ENCODE measurements around the gene DECR2.

DECR2 gene

DNA sequence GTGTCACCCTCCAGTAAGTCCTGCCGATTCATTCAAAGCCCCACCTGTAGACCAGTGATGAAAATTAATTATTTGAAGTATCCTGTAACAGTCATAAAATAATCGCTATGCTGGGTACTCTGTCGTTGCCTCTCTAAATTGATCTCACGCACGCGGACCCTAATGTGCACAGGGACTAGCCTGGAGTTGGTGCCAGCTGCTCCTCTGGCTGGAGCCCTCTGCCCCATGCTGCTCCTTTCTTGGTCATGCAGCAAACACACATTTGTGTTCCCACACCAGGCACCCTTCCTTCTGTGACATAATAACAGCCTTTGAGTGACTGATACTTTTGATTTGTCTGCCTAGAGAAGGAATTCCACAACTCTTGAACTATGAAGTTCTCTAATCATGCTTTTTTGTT, 39.8 kb downstream of the DECR2 start:
- H3K4me3 ChIP-seq: no peak overlapping the region
- DNase-seq (ENCODE audit: low spot score in 2 of 2): no peak
- H3K9me3 ChIP-seq: no peaks in the 10 kb centered on the region
- peaks cover 7% of the 10 kb centered on the region for H3K4me1 ChIP-seq
- H3K36me3 ChIP-seq (replicated peaks): no peaks in the 10 kb centered on the region
- H3K27me3 ChIP-seq (ENCODE audit: low read depth): no peaks in the 10 kb centered on the region
- in situ Hi-C loops (cut with MboI; ENCODE audit: low sequenced_read_pairs): no loop called here

DNA sequence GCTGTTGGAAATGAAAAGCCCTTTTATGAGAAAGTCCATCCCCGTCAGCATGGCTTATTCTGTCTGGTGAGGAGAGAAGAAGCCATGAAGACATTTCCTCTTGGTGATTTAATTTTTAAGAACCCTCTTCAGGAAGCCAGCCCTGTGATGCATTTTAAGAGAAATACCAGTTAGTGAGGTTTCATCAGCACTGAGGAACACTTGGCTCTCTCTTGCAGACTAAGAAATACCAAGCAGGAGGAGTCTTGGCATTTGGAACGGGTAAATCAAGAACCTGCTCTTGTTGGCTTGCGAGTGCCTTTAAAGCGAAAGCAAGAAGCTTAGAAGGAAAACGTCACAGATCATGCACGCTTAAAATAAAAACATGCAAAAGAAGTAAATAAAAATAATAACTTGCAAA, 41.3 kb downstream of the DECR2 start:
- H3K36me3 ChIP-seq (replicated peaks): no peaks in the 10 kb centered on the region
- in situ Hi-C loops (cut with MboI; ENCODE audit: low sequenced_read_pairs): no loop called here

DNA sequence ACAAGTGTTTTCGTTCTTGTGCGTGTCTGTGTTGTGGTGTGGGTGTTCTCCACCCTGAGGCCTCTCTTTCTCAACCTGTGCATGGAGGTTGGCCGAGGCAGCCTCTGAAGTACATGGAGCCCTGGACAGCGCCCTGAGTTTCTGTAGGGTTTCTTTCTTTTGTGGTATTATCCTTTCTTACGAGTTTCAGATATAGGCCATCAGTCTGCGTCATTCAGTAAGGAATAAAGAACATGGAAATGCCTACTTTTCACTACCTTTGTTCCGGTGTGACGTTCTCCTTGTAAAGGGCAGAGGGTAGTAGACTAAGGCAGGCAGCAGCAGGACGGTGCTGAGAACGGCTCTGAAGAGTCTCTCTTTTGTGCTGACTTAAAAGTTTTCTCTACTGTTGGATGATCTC, 42.3 kb downstream of the DECR2 start:
- H3K36me3 ChIP-seq (replicated peaks): no peaks in the 10 kb centered on the region
- in situ Hi-C loops (cut with MboI; ENCODE audit: low sequenced_read_pairs): no loop called here
- no peaks in the 10 kb centered on the region for H3K9me3 ChIP-seq

More for the DNA sequence above, 41.3 kb downstream of the DECR2 start:
- DNase-seq (ENCODE audit: low spot score in 2 of 2): no peak
- Histone ChIP-seq H3K9me3 (no peaks in the 10 kb centered on the region), H3K4me3 (no peak overlapping the region), H3K4me1 (peaks cover 7% of the 10 kb centered on the region), H3K27me3 (ENCODE audit: low read depth) (no peaks in the 10 kb centered on the region)

DNA sequence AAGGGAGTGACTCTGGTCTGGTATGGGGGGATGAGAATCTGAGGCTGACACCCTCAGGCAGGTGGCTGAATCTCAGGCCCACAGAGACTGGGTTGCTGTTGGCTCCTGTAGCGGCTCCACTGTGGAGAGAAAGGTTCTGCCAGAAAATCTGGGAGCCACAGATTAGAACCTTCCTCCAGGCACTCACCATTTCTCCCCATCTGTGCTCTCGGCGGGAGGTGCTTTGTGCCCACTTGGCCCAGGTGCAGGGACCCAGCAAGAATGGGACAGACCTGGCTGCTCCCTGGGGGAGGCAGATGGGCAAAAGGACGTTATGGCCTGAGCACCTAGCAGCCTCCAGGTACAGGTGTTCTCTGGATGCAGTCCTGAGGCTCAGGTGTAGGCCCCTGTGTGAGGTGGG, 43.9 kb downstream of the DECR2 start:
- no peaks in the 10 kb centered on the region for H3K27me3 ChIP-seq (ENCODE audit: low read depth)
- peaks cover 10% of the 10 kb centered on the region for H3K4me1 ChIP-seq
- H3K36me3 ChIP-seq (replicated peaks): no peaks in the 10 kb centered on the region
- in situ Hi-C loops (cut with MboI; ENCODE audit: low sequenced_read_pairs): no loop called here
- no peaks in the 10 kb centered on the region for H3K9me3 ChIP-seq
- DNase-seq (ENCODE audit: low spot score in 2 of 2): no peak
- H3K4me3 ChIP-seq: no peak overlapping the region

More for the DNA sequence above, 42.3 kb downstream of the DECR2 start:
- H3K4me3 ChIP-seq: no peak overlapping the region
- no peaks in the 10 kb centered on the region for H3K27me3 ChIP-seq (ENCODE audit: low read depth)
- H3K4me1 ChIP-seq: peaks cover 7% of the 10 kb centered on the region
- DNase-seq (ENCODE audit: low spot score in 2 of 2): no peak

DNA sequence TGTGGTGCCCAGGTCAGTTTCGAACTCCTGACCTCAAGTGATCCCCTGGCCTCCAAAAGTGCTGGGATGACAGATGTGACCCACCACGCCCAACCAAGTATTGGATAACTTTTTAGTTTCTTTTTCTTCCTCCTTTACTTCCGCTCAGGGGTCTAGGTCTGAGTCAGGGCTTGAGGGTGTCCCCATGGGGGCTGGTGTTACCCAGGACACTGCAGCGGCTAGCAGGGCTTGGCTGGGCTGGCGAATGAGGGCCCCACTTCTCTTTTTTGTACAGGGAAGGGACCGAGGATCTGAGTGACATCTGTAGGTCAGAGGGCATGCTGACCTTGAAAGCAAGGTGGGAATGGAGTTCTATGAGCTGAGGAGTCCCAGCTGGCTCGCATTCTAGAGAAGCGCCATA, 48.7 kb downstream of the DECR2 start:
- DNase-seq (ENCODE audit: low spot score in 2 of 2): no peak
- Histone ChIP-seq H3K9me3 (no peaks in the 10 kb centered on the region), H3K36me3 (replicated peaks) (no peaks in the 10 kb centered on the region), H3K4me1 (peaks cover 3% of the 10 kb centered on the region), H3K4me3 (no peak overlapping the region), H3K27me3 (ENCODE audit: low read depth) (no peaks in the 10 kb centered on the region)
- in situ Hi-C loops (cut with MboI; ENCODE audit: low sequenced_read_pairs): no loop called here

DNA sequence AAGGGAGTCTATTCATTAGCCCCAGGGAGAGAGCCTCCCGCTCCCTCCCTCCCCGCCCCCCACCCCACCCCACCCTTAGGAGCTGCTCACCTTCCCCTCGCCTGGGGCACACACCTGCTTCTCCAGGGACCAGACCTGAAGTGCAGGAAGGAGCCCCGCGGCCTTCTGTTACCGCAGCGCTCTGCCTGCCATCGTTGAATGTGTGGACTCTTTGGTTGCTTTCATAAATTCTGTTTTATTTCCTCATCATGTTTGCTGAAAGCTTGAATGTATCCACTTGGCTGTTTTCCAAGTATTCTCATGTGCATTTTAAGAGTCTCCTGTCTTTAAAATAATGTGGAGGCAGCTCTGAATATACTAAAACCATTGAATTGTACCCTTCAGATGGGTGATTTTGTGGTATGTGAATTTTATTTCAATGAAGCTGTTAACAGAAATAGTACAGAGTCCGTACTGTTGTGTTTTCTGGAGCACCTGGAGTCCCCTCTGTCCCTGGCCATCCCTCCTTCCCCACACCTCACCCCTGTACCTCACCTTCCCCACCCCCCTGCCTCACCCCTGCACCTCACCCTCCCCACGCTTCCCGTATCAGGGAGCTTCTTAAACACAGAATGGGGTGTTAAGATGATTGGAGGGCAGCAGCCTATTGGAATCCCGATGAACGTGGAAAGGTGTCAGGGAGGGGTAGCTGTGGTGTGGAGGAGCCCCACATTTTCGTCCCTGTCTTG, 49.3 kb downstream of the DECR2 start:
- H3K4me3 ChIP-seq: no peak overlapping the region
- in situ Hi-C loops (cut with MboI; ENCODE audit: low sequenced_read_pairs): no loop called here
- no peaks in the 10 kb centered on the region for H3K27me3 ChIP-seq (ENCODE audit: low read depth)
- H3K4me1 ChIP-seq: peaks cover 3% of the 10 kb centered on the region
- no peaks in the 10 kb centered on the region for H3K36me3 ChIP-seq (replicated peaks)
- no peaks in the 10 kb centered on the region for H3K9me3 ChIP-seq
- no peak for DNase-seq (ENCODE audit: low spot score in 2 of 2)

DNA sequence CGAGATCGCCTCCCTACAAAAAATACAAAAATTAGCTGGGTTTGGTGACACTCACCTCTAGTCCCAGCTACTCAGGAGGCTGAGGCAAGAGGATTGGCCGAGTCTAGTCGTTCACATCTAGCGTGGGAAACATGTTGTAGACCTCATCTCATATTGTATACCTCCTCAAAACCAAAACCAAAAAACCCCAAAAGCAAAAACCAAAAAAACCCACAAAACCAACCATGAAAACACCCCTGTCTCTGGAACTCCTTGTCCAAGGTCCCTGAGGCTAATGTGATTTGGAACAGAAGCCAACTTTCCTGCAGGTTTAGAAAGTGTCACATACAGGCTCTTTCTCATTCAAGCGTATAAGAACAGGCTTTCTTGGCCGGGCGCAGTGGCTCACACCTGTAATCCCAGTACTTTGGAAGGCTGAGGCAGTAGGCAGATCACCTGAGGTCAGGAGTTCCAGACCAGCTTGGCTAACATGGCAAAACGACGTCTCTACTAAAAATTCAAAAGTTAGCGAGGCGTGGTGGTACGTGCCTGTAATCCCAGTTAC, 52.8 kb downstream of the DECR2 start:
- no peaks in the 10 kb centered on the region for H3K36me3 ChIP-seq (replicated peaks)
- H3K27me3 ChIP-seq (ENCODE audit: low read depth): no peaks in the 10 kb centered on the region
- no peak overlapping the region for H3K4me3 ChIP-seq
- DNase-seq (ENCODE audit: low spot score in 2 of 2): no peak
- peaks cover 6% of the 10 kb centered on the region for H3K4me1 ChIP-seq
- no peaks in the 10 kb centered on the region for H3K9me3 ChIP-seq
- in situ Hi-C loops (cut with MboI; ENCODE audit: low sequenced_read_pairs): no loop called here

DNA sequence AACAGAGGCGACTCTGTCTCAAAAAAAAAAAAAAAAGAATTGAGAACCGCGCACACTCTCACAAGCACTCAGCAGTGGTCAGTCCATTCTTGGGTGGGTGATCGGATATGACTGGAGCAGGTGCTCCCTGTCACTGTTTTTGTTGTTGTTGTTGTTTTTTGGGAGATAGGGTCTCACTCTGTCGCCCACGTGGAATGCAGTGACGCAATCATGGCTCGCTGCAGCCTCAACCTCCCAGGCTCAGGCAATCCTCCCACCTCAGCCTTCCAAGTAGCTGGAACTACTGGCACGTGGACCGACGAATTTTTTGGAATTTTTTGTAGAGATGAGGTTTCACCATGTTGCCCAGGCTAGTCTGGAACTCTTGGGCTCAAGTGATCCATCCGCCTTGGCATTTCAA, 53.8 kb downstream of the DECR2 start:
- H3K9me3 ChIP-seq: no peaks in the 10 kb centered on the region
- no peak overlapping the region for H3K4me3 ChIP-seq
- DNase-seq (ENCODE audit: low spot score in 2 of 2): no peak
- H3K27me3 ChIP-seq (ENCODE audit: low read depth): no peaks in the 10 kb centered on the region
- no peaks in the 10 kb centered on the region for H3K36me3 ChIP-seq (replicated peaks)
- H3K4me1 ChIP-seq: peaks cover 3% of the 10 kb centered on the region
- in situ Hi-C loops (cut with MboI; ENCODE audit: low sequenced_read_pairs): no loop called here

DNA sequence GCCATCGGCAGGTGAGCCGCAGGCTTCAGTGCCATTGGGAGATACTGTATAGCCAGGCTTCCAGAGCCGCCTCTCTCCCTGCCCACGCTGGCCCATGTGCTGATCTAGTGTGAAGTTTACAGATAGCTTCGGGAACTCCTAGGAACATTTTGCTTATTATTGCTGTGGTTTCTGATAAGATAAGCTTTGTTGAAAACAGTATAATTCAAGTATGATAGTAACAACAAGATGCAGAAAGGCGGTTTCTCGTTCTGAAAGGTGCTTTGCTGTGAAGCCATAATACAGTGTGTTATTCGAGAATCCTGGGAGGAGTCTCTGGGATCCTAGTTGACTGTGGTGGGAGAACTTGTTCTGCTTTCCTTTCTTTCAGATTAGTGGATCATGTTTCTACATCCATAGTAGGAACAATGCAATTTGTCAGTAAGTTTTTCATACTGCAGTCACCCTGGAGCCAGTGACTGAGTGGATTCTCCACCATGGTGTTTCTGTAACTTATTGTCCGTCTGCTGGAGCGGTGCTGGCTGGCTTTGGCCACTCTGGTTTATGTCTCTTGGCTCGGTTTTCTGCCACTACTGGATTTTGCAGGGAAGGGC, 55.3 kb downstream of the DECR2 start:
- no peak overlapping the region for H3K4me3 ChIP-seq
- no peaks in the 10 kb centered on the region; the same call in 1 of the 2 replicates for H3K36me3 ChIP-seq (replicated peaks)
- no peaks in the 10 kb centered on the region for H3K9me3 ChIP-seq
- peaks cover 3% of the 10 kb centered on the region; the same call in 1 of the 2 replicates for H3K4me1 ChIP-seq
- in situ Hi-C loops (cut with MboI; ENCODE audit: low sequenced_read_pairs): no loop called here
- no peaks in the 10 kb centered on the region for H3K27me3 ChIP-seq (ENCODE audit: low read depth)
- DNase-seq (ENCODE audit: low spot score in 2 of 2): peak; percentile 31 to 43

DNA sequence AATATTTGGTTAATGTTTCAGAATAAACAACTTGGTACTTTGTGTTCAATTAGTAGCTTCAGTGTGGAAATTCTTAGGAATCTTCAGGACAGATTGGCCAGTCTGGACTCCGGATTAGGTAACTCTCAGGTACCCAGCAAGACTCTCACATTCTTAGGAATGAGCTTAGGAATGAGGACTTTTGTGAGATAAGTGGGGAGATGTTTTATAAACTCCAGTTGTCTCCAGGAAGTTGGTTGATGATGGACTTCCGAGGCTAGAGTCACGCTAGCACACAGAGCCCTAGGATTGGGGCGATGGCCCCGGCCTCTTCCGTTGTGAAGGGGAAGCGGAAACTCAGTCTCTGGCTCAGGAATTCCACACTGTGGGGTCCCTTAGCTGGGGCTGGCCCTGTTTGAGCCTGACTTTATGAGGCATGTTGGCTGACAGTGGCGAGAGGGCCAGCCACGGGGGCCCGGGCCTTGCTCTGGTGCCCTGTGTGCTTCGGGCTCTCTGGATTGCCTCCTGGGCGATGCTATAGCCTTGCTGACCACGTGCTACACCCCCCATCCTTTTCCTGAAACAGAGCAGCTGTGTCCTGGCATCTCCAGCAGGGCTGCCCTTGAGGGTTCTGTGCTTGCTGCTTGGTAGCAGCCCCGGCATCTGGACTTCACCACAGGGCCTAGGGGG, 56.2 kb downstream of the DECR2 start:
- no peak for DNase-seq (ENCODE audit: low spot score in 2 of 2)
- H3K4me1 ChIP-seq: peaks cover 3% of the 10 kb centered on the region; the same call in 1 of the 2 replicates
- H3K4me3 ChIP-seq: no peak overlapping the region
- in situ Hi-C loops (cut with MboI; ENCODE audit: low sequenced_read_pairs): no loop called here
- H3K27me3 ChIP-seq (ENCODE audit: low read depth): no peaks in the 10 kb centered on the region
- no peaks in the 10 kb centered on the region for H3K9me3 ChIP-seq
- H3K36me3 ChIP-seq (replicated peaks): no peaks in the 10 kb centered on the region; the same call in 1 of the 2 replicates

DNA sequence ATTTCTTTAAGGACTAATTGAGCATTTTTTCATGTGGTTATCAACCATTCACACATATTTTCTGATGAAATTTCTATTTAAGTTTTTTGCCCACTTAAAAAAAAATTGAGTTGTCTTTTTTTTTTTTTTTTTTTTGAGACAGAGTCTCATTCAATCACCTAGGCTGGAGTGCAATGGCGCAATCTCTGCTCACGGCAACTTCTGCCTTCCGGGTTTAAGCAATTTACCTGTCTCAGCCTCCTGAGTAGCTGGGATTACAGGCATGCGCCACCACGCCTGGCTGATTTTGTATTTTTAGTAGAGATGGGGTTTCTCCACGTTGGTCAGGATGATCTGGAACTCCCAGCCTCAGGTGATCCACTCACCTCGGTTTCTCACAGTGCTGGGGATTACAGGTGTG, 58.1 kb downstream of the DECR2 start:
- Histone ChIP-seq H3K27me3 (ENCODE audit: low read depth) (no peaks in the 10 kb centered on the region), H3K4me3 (no peak overlapping the region), H3K36me3 (replicated peaks) (no peaks in the 10 kb centered on the region; the same call in 1 of the 2 replicates), H3K4me1 (peaks cover 3% of the 10 kb centered on the region; the same call in 1 of the 2 replicates), H3K9me3 (no peaks in the 10 kb centered on the region)
- in situ Hi-C loops (cut with MboI; ENCODE audit: low sequenced_read_pairs): no loop called here
- DNase-seq (ENCODE audit: low spot score in 2 of 2): no peak

DNA sequence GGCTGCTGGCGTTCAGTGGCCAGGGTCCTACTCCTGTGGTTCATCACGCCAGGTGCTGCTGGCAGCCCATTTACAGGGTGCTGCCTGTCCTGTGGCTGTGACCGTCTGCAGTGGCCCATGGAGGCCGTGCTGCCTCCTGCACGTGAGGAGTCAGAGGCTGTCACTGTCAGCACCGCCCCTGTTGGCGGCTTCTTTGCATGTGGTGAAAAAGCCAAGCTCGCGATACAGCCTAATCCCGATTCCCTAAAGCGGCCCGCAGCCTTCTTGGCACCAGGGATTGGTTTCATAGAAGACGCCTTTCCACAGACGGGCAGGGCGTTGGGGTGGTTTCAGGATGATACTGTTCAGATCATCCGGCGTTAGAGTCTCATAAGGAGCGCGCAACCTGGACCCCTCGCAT, 59.1 kb downstream of the DECR2 start:
- in situ Hi-C loops (cut with MboI; ENCODE audit: low sequenced_read_pairs): no loop called here
- H3K36me3 ChIP-seq (replicated peaks): no peaks in the 10 kb centered on the region; the same call in 1 of the 2 replicates

More for the DNA sequence above, 59.1 kb downstream of the DECR2 start:
- Histone ChIP-seq H3K9me3 (no peaks in the 10 kb centered on the region), H3K27me3 (ENCODE audit: low read depth) (no peaks in the 10 kb centered on the region), H3K4me1 (peaks cover 3% of the 10 kb centered on the region; the same call in 1 of the 2 replicates), H3K4me3 (no peak overlapping the region)
- DNase-seq (ENCODE audit: low spot score in 2 of 2): no peak
